Measurements from ENCODE around the gene C3. TPM values are rescaled to one million over a fixed set of nuclear protein-coding genes. Genes with fewer than 3 reads are reported as not detected.

The C3 gene
- total RNA-seq, 4 donors from 2014 or later = 262 to 1,114 (median 554) TPM

DNA sequence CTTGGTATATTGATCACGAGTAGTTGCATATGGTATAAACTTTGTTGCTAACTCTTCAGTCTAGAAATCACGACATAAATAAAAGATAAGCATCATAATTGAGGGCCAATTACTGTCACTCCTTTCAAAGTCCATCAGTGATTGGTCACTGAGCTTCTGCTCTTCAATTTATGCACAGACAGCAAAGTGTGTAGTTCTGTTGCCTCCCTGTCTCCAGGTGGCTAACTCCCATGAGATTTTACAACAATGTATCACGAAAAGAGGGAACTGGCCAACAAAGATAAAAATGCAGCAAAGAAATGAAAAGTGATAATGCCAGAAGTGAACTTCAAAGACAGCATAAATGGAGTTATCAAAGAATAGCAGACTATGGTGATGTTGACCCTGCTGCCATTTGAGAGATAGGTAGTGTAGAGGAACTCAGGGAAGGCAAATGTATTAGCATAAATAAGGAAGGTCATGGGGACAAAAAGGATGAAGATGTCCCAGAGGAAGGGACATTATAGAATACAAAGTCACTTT is 37.8 kb downstream of the C3 start:
- TF ChIP-seq CTCF (IDR thresholded peaks at IDR 0.05; ENCODE audit: low read depth) = no peak

DNA sequence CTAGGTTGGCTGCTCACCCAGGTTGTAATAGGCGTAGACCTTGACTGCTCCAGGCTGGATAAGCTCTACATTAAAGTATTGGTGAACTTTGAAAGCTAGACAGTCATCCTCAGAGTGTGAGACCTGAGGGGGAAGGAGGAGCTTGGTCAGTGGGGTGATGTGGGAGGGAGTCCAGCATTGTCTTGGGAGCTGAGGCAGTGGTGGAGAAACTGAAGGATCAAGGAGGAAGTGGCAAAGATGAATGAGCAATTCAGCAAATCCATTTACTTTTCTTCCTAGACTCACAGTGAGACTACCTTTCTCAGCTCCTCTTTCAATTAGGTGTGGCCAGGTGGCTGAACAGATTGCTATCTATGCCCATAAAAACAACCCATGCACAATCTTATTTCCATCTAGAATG is 40.3 kb downstream of the C3 start:
- TF ChIP-seq CTCF (IDR thresholded peaks at IDR 0.05; ENCODE audit: low read depth) = no peak

DNA sequence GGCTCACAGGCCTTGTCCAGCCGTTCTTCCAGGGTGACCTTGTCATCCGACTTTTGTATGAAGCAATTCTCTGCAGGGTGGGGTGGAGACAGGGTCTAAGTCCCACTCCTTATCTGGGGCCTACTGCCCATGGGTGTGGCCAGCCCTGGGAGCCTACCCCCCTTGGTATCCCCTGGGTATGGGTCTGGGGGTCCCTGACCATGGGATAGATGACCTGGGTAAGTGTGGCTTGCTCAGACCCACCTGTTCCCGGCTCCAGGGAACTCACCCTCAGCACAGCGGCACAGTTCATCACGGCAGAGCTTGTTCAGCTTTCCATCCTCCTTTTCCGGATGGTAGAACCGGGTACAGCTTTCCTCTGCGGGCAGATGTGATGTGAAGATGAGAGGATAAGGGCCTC is 41.3 kb downstream of the C3 start:
- no peak for TF ChIP-seq CTCF (IDR thresholded peaks at IDR 0.05; ENCODE audit: low read depth)

DNA sequence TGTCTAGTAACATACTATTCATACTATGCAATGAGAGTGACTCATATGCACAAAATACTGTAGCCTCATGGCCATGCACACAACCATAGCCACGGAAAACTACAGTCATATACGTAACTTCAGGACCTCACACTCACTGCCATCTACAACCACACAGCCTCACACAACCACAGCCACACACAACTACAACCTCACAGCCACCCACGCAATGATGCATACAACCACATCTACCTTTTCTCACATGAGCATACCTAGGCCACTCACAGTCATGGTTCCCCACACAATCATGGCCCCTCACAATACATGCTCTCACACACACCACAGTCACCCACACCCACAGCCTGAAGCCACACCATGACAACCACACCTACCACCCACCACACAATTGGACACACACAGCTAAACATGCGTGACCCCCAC is 41.8 kb downstream of the C3 start:
- no peak for TF ChIP-seq CTCF (IDR thresholded peaks at IDR 0.05; ENCODE audit: low read depth)

DNA sequence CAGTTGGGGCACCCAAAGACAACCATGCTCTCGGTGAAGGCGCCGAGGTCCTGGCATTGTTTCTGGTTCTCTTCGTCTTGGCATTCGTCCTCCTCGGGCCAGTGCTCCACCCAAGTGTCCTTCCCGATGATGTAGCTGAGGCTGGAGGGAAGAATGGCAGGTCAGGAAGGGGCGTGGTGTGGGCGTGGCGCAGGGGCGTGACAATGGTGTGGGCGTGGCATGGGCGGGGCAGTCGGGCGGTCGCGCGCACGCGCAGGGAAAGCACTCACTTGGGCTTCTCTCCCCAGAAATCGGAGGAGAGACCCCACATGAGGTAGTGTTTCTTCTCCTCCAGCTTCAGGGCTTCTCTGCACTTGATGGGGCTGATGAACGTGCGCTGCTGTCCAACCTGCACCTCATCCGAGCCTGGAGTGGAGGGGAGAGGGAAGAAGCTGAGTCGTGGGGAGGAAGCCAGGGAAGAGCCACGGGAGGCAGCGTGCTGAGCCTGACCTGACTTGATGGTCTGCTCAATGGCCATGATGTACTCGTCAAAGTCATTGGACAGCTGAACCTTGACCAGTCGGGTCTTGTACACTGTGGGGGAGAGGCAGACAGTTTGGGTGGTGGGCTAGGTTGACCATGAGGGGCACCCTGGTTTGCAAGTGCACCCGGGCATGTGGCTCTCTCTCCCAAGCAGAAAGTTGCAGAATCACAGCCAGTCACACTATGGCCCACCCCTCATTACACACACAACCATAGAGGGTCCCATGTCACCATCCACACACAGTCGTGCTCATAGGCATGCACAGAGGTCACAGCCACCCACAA is 42.4 kb downstream of the C3 start:
- no peak for TF ChIP-seq CTCF (IDR thresholded peaks at IDR 0.05; ENCODE audit: low read depth)

- TF ChIP-seq CTCF (IDR thresholded peaks at IDR 0.05; ENCODE audit: low read depth) = no peak
Observed at GRCh38 chr19:6677495-6677882, 43.0 kb downstream of the C3 start.

- TF ChIP-seq CTCF (IDR thresholded peaks at IDR 0.05; ENCODE audit: low read depth) = no peak
Observed at GRCh38 chr19:6676288-6676687, 44.2 kb downstream of the C3 start.

All from subcutaneous adipose tissue (tissue), 4 donors.